Kasumi-1 (cell line): ENCODE measurements around the gene BLMH.

ENCODE experiments used
- DNase-seq, 2 experiments: peaks; one replicate each; lab custom pipeline; 2025; lab: John Stamatoyannopoulos, UW

The BLMH gene

GRCh38 chr17:30199600-30199999 is 92.1 kb downstream of the BLMH start:
- no peak for DNase-seq
